HG03520 (cell line): ENCODE data around the gene ANKAR.
"Not testable (repeated sequence)": the region's sequence is repeated elsewhere in the genome, so short reads cannot be mapped to it uniquely, and the experiment has no call there.

ENCODE experiments used
- ATAC-seq: cut with Tn5 transposase; IDR thresholded peaks from one replicate; pipeline ENCODE4 v1.9.1; 2021; ENCODE audit warnings: mild to moderate bottlenecking, moderate library complexity; ENCODE audit not compliant: unreplicated experiment

ANKAR gene

GRCh38 chr2:189698020-189698887 is 23.8 kb downstream of the ANKAR start:
- ATAC-seq = no peak

GRCh38 chr2:189700681-189701080 is 26.2 kb downstream of the ANKAR start:
- no peak for ATAC-seq

- no peak for ATAC-seq
These were observed 27.6 kb downstream of the ANKAR start for GRCh38 chr2:189702071-189702470.

GRCh38 chr2:189709501-189710221 is 35.2 kb downstream of the ANKAR start:
- ATAC-seq = no peak

- not testable (repeated sequence) for ATAC-seq
These were observed 43.1 kb downstream of the ANKAR start for GRCh38 chr2:189717593-189717992.

GRCh38 chr2:189719571-189719970 is 45.1 kb downstream of the ANKAR start:
- ATAC-seq = no peak

- no peak for ATAC-seq
These were observed 48.7 kb downstream of the ANKAR start for GRCh38 chr2:189723192-189723591.
